Measurements from ENCODE around the gene PHF21A. TPM values are rescaled to one million over a fixed set of nuclear protein-coding genes. Genes with fewer than 3 reads are reported as not detected.

Gene PHF21A
- total and polyA plus RNA-seq, 2 of the 8 experiments (the other 6 are each of a cell fraction or from before 2014, with no cell fraction given), result 17.6 to 40.3 TPM

- Histone ChIP-seq H3K14ac (ENCODE audit: insufficient read length) (no peak overlapping the region), H2BK12ac (ENCODE audit: low read depth, low read length) (0 out of 2 replicates have a peak overlapping the region, but pooled peaks have one; percentile 9), H4K20me1 (replicated peaks in 1 of 2; ENCODE audit: control insufficient read depth in 1 of 2, insufficient read depth in 2 of 2, low read length in 2 of 2) (peaks cover 0 to 11% of the 10 kb centered on the region in 2 experiments), H2BK20ac (ENCODE audit: low read length) (no peak overlapping the region), H3K4ac (replicated peaks; ENCODE audit: insufficient read length, low read depth, low read length) (no peak overlapping the region), H3K27ac (ENCODE audit: low read depth, low read length) (no peak overlapping the region), H2AK5ac (ENCODE audit: low read depth, low read length) (no peak overlapping the region), H3K23me2 (ENCODE audit: low read depth, low read length) (peaks cover 8% of the 10 kb centered on the region; the same call in 1 of the 2 replicates), H2BK120ac (replicated peaks; ENCODE audit: low read depth, low read length) (no peak overlapping the region), H3K36me3 (ENCODE audit: control insufficient read depth in 2 of 4, insufficient read depth in 4 of 4, low read length in 3 of 4) (no peaks in the 10 kb centered on the region; a peak in 2 of 8 replicates), H3K56ac (replicated peaks; ENCODE audit: insufficient read length, low read depth, low read length) (no peak overlapping the region), H3K79me1 (ENCODE audit: low read depth, low read length) (no peaks in the 10 kb centered on the region), H2BK5ac (ENCODE audit: low read depth, low read length) (no peak overlapping the region), H2BK15ac (ENCODE audit: low read length) (no peak overlapping the region; the same call in 1 of the 2 replicates), H3K18ac (ENCODE audit: extremely low read depth, low read length) (no peak overlapping the region), H4K5ac (ENCODE audit: insufficient read length, low read depth, low read length) (no peak overlapping the region), H3K4me2 (ENCODE audit: insufficient read depth in 1 of 2, low read depth in 2 of 2, low read length in 2 of 2) (peak overlapping the region; percentile 62 to 75), H3K9me3 (ENCODE audit: insufficient read depth in 2 of 2, low read depth in 1 of 2, low read length in 1 of 2) (no peaks in the 10 kb centered on the region), H3K23ac (ENCODE audit: insufficient read length) (no peak overlapping the region), H4K8ac (ENCODE audit: extremely low read depth, insufficient read depth, low read length) (no peak overlapping the region), H3K9ac (replicated peaks in 1 of 4; ENCODE audit: extremely low read depth in 1 of 4, low read depth in 3 of 4, low read length in 3 of 4) (no peak overlapping the region), H3K27me3 (replicated peaks in 1 of 4; ENCODE audit: control insufficient read depth in 3 of 4, extremely low read depth in 1 of 4, insufficient read depth in 3 of 4, low read length in 3 of 4) (no peaks in the 10 kb centered on the region; a peak in 2 of 7 replicates), H4K91ac (replicated peaks; ENCODE audit: insufficient read length, low read length) (no peak overlapping the region), H3K79me2 (ENCODE audit: control insufficient read depth in 1 of 2, insufficient read depth in 2 of 2, low read length in 2 of 2) (no peaks in the 10 kb centered on the region; a peak in 1 of 4 replicates), H3K4me3 (ENCODE audit: extremely low read depth in 1 of 4, insufficient read depth in 2 of 4, low read depth in 3 of 4, low read length in 4 of 4) (peak overlapping the region; percentile 14 to 46 (median 15); a peak in 5 of 8 replicates), H3K4me1 (replicated peaks in 1 of 4; ENCODE audit: control insufficient read depth in 3 of 4, insufficient read depth in 4 of 4, low read length in 3 of 4) (peaks cover 0 to 10% (median 5%) of the 10 kb centered on the region in 4 experiments; a peak in 5 of 7 replicates), H2AFZ (ENCODE audit: low read length) (no peak overlapping the region)
- ChIA-PET CTCF (ENCODE audit: partially characterized antibody) (interaction anchor here (1.6 to 5.2 kb wide), 3 partner anchors 9 to 14 kb away, joined by 6 to 41 read pairs (median 8); no protein-coding TSS in a partner anchor), POLR2A (ENCODE audit: partially characterized antibody) (interaction anchor here (1.0 to 2.6 kb wide), 4 partner anchors 10 to 98 kb away, joined by 3 to 12 read pairs (median 7); partner anchors contain the start of gene LARGE2)
- FAIRE-seq, result no peak
- DNase-seq (ENCODE audit: low read depth in 1 of 2, low spot score in 2 of 2), result no peak
- WGBS, 2 experiments (ENCODE audit: extremely low coverage in 1 of 2, insufficient coverage in 1 of 2, insufficient read length in 1 of 2, insufficient replicate concordance in 2 of 2, low coverage in 1 of 2, low lambda C conversion rate in 2 of 2, missing lambda C conversion rate in 1 of 2), result 86% methylated on average over 10 of the region's 10 CpGs; no CpG with 5 or more reads in 1 of the 2 experiments
- TF ChIP-seq JUND (IDR thresholded peaks at IDR 0.05; ENCODE audit: low read length), result no peak
- no peak for TF ChIP-seq RXRA (IDR thresholded peaks at IDR 0.05; ENCODE audit: insufficient read depth, low read depth, low read length)
- no peak for TF ChIP-seq BCL11A (IDR thresholded peaks at IDR 0.05; ENCODE audit: low read depth in 2 of 2, low read length in 2 of 2)
- no peak for TF ChIP-seq CTBP2 (IDR thresholded peaks at IDR 0.05; ENCODE audit: borderline replicate concordance, insufficient read depth, insufficient read length, low read length)
- TF ChIP-seq CHD1 (IDR thresholded peaks at IDR 0.05; ENCODE audit: low read depth, low read length), result no peak
- TF ChIP-seq MAFK (IDR thresholded peaks at IDR 0.05; ENCODE audit: low read depth, low read length), result no peak
- TF ChIP-seq KDM1A (IDR thresholded peaks at IDR 0.05; ENCODE audit: borderline replicate concordance, low read length), result no peak
- TF ChIP-seq ATF2 (IDR thresholded peaks at IDR 0.05; ENCODE audit: low read length), result no peak
- no peak for TF ChIP-seq TAF1 (IDR thresholded peaks at IDR 0.05; ENCODE audit: low read depth, low read length)
- no peak for TF ChIP-seq TBP (IDR thresholded peaks at IDR 0.05; ENCODE audit: low read depth, low read length)
- TF ChIP-seq JUN (IDR thresholded peaks at IDR 0.05; ENCODE audit: low read depth, low read length), result no peak
These were observed 236.6 kb downstream of the PHF21A start for GRCh38 chr11:45884596-45885185.
